ENCODE results near the gene AP1G2.

The AP1G2 gene

DNA sequence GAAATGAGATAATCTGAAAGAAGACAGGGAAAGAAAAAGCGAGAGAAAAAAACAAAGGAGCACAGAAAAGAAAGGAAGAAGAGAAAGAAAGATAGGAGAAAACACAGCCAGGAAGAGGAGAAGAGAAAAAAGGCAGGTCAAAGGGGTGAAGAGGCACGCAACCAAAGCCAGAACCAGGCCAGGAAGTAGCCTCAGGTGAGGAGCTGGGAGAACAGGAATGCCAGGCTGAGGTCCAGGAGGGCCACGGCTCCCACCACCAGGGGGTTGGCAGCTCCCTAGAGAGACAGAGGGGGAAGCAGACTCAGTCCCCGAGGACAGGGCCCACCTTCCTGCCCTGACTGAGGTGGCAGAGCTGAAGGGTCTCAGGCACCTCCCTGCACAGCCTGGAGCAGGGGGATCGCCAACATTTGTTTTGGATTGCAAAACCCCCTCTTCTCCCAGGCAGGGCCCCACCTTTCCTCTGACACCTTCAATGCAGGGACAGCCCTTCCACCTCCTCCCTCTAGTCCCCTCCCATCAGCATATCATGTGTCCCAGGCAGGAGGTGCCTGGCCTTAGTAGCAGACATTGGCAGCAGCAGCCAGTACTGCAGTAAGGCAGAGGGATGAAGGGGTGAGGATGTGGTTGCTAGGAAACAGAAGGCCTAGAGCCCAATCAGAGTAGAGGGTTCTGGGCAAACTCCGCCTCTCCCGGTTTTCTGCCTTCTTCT, 2.0 kb upstream of the AP1G2 start:
- Histone ChIP-seq H3K4me3 (ENCODE audit: severe bottlenecking) (no peak overlapping the region), H3K27ac (ENCODE audit: poor library complexity, severe bottlenecking) (no peak overlapping the region), H3K36me3 (ENCODE audit: low read depth) (peaks cover 16% of the 10 kb centered on the region), H3K9me3 (ENCODE audit: severe bottlenecking) (no peaks in the 10 kb centered on the region), H3K27me3 (ENCODE audit: insufficient read depth, poor library complexity, severe bottlenecking) (peaks cover 3% of the 10 kb centered on the region), H3K4me1 (ENCODE audit: insufficient read depth, poor library complexity, severe bottlenecking) (peaks cover 4% of the 10 kb centered on the region)
- DNase-seq (ENCODE audit: low spot score) (peak; percentile 55), ATAC-seq (ENCODE audit: low read depth) (peak; percentile 20; the same call in 2 of the 3 replicates)
- no peak for TF ChIP-seq CTCF (IDR thresholded peaks at IDR 0.05; ENCODE audit: poor library complexity, severe bottlenecking)

- Histone ChIP-seq H3K9me3 (ENCODE audit: severe bottlenecking) (no peaks in the 10 kb centered on the region), H3K27me3 (ENCODE audit: insufficient read depth, poor library complexity, severe bottlenecking) (no peaks in the 10 kb centered on the region), H3K36me3 (ENCODE audit: low read depth) (peaks cover 25% of the 10 kb centered on the region), H3K4me1 (ENCODE audit: insufficient read depth, poor library complexity, severe bottlenecking) (peaks cover 4% of the 10 kb centered on the region), H3K27ac (ENCODE audit: poor library complexity, severe bottlenecking) (no peak overlapping the region), H3K4me3 (ENCODE audit: severe bottlenecking) (no peak overlapping the region)
- DNase-seq (ENCODE audit: low spot score) (peak; percentile 53), ATAC-seq (ENCODE audit: low read depth) (no peak)
- peak; percentile 44 for TF ChIP-seq CTCF (IDR thresholded peaks at IDR 0.05; ENCODE audit: poor library complexity, severe bottlenecking)
Measured at GRCh38 chr14:23568600-23569331, 1.2 kb upstream of the AP1G2 start.

GRCh38 chr14:23568021-23568599, 519 bp upstream of the AP1G2 start:
- no peak for ATAC-seq (ENCODE audit: low read depth)
- H3K27ac ChIP-seq (ENCODE audit: poor library complexity, severe bottlenecking), result peak overlapping the region; percentile 31
- H3K4me1 ChIP-seq (ENCODE audit: insufficient read depth, poor library complexity, severe bottlenecking), result peaks cover 4% of the 10 kb centered on the region
- no peaks in the 10 kb centered on the region for H3K27me3 ChIP-seq (ENCODE audit: insufficient read depth, poor library complexity, severe bottlenecking)
- peak overlapping the region; percentile 71 for H3K4me3 ChIP-seq (ENCODE audit: severe bottlenecking)
- peaks cover 31% of the 10 kb centered on the region for H3K36me3 ChIP-seq (ENCODE audit: low read depth)
- TF ChIP-seq CTCF (IDR thresholded peaks at IDR 0.05; ENCODE audit: poor library complexity, severe bottlenecking), result no peak
- no peaks in the 10 kb centered on the region for H3K9me3 ChIP-seq (ENCODE audit: severe bottlenecking)
- peak; percentile 19 for DNase-seq (ENCODE audit: low spot score)

DNA sequence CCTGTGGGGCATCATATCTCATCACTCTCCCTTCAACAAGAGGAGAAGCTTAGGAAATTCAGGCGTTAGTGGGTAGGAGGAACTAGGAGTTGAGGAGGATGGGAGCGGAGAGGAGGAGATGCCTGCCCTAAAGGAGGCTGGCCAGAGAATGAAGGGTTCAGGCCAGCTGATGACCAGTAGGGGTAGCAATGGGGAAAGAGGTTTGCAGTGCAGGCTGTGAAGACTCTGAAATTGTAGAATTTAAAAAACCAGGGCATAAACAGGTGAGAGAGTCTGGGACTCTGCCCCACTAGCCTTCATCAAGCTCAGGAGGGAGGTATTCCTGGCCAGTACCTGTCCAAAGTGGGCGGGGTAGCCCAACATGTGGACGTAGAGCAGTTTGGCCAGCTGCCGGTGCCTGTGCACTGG, 809 bp downstream of the AP1G2 start:
- no peak for TF ChIP-seq CTCF (IDR thresholded peaks at IDR 0.05; ENCODE audit: poor library complexity, severe bottlenecking)
- peak overlapping the region; percentile 31 for H3K27ac ChIP-seq (ENCODE audit: poor library complexity, severe bottlenecking)
- H3K36me3 ChIP-seq (ENCODE audit: low read depth), result peaks cover 44% of the 10 kb centered on the region
- no peaks in the 10 kb centered on the region for H3K9me3 ChIP-seq (ENCODE audit: severe bottlenecking)
- peak; percentile 17; the same call in 2 of the 3 replicates for ATAC-seq (ENCODE audit: low read depth)
- H3K4me1 ChIP-seq (ENCODE audit: insufficient read depth, poor library complexity, severe bottlenecking), result peaks cover 4% of the 10 kb centered on the region
- no peaks in the 10 kb centered on the region for H3K27me3 ChIP-seq (ENCODE audit: insufficient read depth, poor library complexity, severe bottlenecking)
- peak overlapping the region; percentile 71 for H3K4me3 ChIP-seq (ENCODE audit: severe bottlenecking)
- no peak for DNase-seq (ENCODE audit: low spot score)
